DMS79 (cell line): ENCODE data around the gene RAD51B.

ENCODE experiments used
- DNase-seq: peaks from one replicate; lab custom pipeline; 2025; lab: John Stamatoyannopoulos, UW

The RAD51B gene

DNA sequence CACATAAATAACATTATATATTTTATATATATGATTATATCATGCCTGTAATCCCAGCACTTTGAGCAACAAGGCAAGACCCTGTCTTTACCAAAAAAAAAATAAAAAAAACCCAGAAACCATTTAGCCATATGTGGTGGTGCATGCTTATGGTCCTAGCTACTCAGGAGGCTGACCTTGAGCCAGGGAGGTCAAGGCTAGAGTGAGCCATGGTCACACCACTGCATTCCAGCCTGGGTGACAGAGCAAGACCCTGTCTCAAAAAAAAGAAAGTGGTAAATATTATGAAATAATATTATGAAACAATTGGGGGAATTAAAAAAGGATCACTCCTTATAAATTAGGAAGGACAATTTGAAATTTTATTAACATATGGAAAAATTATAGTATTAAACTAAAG is 16.0 kb downstream of the RAD51B start:
- DNase-seq = no peak

DNA sequence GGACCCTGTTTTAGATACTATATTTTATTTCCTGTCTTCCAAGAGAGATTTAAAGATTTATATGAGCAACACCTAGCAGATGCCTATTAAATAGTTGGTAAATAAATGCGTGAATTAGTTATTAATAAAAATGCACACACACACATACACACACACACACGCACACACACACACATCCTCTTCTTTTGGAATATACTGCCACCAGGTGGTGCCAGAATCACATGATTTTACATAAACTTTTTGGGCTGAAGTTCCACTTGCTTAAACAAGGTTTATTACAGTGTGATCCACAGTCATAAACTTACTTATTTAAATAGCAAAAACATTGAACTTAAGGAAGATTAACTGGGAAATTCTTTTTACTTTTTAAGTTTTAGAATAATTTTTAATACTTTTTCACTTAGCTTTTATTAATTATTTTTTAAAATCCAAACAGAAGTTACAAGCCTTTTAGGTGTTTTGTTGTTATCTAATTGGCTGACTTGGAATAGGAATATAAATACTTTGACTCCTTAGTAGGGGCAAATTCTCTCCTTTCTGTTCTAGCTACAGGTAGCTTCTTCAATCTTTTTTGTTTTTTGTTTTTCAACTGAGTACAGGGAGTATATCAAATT is 17.5 kb downstream of the RAD51B start:
- peak; percentile 34 for DNase-seq

DNA sequence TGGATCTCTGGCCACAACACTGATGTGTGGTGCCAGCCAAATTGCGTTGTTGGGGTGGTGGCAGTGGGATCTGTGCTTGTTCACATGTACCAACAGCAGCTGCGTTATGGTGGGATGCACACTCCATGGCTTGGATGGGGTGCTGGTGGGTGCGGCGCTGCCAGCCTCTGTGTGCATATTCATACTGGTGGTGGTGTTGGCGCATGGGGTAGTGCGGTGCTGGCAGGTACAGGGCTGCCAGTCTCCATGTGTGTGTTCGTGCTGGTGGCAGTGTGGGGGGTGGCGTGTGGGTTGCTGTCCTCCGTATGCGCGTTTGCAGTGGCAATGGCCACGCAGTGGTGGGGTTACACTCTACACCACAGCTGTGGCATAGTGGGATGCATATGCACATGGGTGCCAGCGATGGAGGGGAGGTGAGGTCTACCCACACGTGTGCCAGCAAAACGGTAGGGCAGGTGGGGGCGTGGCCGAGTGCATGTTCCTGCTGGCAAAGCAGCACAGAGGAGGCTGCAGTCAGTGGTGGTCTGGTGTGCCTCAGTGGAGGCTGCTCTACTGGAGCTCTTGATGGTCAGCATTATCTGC is 26.5 kb downstream of the RAD51B start:
- no peak for DNase-seq

DNA sequence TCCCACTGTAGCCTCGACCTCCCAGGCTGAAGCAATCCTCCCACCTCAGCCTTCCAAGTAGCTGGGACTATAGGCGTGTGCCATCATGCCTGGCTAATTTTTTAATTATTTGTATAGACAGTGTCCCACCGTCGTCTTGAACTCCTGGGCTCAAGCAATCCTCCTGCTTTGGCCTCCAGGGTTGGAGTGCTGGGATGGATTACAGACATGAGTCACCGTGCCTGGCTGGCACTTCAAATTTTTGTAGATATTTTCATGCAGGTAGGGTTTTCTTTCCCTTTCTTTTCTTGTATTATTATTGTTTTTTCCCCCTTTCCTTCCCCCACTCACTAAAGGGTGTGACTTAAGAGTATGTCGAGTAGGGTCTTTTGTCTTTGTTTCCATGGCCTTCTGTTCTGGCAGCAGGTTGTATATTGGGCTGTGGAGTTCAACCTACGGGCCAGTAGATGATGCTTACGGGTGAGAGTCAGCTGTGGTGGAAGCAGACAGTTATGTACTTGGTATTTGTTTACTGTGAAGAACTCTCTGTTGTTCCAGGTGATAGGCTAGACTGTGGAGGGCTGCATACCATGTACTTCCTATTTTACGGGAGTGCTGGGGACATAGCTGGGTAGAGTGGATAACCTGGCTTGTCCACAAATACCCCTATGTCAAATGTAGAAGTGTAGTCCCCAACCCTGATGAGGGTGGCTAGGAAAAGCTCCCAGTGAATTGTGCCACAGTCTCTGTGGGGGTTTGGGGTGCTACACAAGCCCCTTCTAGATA is 30.7 kb downstream of the RAD51B start:
- no peak for DNase-seq

DNA sequence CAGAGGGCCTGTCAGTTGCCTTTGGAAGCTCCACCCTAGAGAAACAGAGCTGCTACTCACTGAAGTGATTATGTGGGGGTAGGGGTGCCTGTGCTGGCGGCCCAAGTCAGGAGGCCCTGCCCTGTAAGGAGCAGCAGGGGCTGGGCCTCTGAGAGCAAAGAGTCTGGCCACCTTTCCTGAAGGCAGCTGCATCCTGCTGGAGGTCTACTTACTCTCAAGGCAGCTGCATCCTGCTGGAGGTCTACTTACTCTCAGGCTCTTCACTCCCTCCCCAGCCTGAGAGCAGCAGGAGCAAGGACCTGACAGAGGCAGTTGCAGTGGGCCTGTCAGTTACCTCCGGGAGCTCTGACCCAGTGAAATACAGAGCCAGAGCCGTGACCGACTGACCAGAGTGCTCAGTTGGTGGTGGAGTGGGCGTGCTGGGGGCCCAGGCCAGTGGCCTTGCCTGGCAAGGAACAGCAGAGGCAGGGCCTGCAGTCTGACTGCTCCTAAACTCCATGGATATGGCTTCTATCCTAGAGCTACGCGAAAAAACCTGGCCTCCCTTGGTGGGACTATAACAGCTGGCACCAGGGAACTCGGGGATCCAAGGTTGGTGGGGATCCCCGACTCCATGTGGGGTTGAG is 32.3 kb downstream of the RAD51B start:
- no peak for DNase-seq

DNA sequence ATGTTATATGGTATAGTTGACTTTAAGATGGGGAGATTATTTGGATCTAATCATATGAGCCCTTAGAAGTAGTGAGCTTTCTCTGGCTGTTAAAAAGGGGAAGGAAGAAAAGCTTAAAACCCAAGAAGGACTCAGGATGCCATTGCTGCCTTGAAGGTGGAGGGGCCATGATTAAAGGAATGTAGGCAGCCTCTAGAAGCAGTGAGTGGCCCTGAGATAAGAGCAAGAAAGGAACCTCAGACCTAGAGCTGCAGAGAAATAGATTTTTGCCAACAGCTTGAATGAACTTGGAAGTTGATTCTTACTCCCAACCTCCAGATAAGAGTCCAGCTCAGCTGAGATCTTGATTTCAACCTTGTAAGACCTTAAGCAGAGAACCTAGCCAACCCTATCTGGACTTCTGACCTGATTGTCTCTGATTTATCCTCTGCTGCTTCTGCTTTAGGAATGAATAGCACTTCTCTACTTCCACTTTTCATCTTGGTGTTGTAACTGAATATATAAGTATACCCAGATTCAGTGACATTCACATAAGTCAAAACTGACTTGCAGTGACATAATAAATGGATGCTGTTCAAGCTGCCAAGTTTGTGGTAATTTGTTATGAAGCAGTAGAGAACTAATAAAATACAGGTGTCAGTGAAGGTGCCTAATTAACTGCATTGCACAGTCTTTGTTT is 33.5 kb downstream of the RAD51B start:
- DNase-seq = no peak

DNA sequence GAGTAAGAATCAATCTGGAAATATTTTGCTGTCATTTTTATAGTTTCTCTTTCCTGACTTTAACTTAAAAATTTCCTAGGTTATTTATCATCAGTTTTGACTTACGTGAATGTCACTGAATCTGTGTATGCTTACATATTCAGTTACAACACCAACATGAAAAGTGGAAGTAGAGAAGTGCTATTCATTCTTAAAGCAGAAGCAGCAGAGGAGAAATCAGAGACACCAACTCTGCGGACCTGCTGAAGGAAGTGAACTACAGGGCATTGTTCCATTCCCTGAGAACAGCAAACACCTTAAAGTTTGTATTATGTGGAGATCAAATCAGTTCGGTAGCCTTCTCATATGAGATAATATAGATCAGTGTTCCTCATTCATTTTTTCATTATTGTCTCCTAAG is 34.1 kb downstream of the RAD51B start:
- DNase-seq = no peak

DNA sequence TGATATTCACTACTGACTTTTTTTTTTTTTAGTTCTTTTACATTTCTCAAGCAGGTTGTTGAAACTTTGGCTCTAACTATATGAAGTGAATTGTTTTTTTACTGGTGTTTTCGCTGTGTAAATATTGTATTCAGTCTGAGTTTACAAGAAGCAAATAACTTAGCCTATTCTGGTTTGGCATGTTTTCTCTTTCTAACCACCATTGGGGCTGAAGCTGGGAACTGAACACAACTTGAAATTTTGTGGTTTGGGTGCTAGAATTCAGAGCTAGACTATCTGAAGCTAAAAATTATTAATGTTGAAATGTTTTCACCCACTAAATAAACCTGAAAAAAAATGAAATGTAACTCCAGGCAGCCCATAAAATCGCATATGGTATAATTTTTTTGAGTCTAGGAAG is 37.2 kb downstream of the RAD51B start:
- no peak for DNase-seq

DNA sequence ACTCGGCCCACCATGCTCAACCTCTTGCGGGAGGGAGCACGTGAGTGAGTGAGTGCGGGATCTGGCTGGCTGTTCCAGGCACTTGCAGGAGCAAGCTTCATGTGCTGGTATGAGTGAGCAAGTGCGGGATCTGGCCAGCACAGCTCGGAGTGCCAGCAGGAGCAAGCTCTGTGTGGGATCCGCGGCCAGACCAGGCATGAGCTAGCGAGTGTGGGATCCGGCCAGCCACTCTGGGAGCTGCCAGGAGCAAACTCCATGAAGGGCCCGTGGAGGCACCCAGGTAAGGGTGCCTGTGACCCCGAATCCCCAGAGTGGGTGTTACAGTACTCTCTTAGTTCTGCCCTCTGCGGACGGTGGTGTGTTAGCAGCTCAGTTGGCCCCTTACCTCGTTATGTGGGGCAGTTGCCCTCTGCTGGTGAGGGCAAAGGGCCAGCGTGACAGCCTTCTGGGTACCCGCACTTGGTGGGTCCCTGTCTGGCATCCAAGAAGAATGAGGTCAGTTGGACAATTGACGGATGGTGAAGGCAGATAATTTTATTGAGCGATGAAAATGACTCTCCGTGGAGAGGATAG is 38.3 kb downstream of the RAD51B start:
- DNase-seq = no peak

DNA sequence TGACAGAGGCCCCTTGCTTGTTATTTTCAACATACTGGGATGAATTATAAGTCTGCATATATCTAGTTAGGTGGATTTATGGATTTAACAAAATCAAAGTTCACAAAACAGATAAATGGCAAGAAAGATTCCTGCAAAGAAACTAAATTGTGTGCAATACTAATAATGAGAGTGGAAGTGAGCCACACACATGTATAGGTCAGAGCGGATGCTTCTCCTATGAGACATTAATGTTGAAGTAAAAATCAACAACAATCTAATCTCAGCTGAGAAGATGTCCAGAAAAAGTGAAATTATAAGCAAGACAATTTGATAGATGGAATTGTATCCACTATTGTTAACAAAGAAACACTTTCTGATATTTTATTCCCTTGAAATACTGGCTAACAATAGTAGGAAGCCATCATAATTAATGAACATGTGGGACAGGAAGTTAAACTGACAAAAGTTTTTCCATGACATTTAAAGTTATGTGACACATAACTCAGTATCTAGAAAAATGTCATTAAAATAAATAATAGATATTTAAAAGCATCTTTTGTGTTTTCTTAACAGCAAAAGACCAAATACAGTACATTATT is 39.7 kb downstream of the RAD51B start:
- no peak for DNase-seq

DNA sequence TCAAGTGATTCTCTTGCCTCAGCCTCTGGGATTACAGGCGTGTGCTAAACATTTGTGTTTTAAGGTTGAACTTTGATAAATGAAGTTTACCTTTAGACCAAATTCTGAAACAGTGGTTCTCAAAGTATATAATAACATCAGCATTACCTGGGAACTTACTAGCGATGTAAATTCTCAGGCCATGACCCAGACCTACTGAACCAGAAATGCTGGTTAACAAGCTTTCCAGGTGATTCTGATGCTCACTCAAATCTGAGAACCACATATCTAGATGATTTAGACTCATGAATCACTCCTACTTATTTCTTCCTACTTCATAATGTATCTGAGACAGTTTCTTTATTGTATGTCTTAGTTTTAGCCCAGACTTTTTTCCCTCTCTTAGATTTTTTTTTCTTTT is 43.6 kb downstream of the RAD51B start:
- DNase-seq = no peak

DNA sequence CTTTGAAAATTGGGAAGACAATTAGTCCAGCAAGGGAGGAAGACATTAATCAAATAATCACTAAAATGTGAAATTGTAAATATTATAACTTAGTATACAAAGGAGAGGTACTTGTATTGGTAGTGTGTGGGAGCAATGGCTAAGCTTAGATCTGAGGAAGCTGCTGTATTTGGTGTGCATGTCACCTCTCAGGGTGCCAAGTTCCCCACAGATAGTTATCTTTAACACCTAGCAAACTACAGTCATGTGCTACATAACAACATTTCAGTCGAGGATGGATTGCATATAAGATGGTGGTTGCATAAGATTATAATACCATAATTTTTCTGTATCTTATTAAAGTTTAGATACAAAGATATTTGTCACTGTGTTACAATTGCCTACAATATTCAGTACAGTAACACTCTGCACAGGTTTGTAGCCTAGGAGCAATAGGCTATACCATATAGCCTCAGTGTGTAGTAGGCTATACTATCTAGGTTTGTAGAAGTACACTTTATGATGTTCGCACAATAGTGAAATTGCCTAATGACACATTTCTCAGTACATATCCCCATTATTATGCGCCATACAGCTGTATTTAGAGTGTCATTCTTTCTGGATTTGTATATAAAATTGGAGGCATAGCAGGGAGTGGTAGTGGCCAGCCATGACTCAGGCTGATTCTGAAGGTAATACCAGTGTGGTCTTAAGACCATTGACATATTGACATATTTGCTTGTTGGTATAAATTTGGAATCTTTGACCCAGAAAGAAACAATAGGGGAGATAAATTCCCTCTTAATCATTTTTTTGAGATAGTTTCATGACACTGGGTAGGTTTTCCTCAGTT is 55.8 kb downstream of the RAD51B start:
- DNase-seq = no peak

DNA sequence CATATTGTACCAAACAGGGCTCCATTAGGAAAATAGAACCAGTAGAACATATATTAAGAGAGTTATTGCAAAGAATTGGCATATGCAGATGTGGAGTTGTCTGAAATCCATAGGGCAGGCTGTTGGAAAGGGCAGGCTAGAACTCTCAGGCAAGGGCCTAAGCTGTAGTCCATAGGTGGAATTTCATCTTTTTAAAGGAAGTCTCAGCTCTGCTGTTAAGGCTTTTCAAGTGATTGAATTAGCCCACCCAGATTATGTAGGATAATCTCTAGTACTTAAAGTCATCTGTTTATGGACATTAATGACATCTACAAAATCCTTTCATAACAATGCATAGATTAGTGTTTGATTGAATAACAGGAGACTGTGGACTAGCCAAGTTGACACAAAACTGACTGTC is 59.4 kb downstream of the RAD51B start:
- no peak for DNase-seq

DNA sequence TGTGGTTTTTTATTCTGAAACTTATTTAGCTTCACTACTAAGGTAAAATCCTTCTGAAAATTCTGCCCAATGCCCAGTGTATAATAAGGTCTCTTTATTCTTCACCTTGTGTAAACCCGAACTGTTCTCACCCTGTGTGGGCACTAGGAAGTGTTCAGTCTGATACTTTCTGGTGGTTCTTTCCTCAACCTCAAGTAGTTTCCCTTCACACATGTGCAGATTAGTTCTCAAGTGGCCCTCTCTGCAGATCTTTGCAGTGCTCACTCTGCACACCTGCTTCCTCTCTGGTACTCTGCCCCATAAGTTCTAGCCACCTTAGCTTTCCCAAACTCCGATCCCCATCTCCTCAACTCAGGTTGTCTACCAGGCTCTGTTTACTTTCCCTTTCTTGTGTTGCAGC is 61.6 kb downstream of the RAD51B start:
- peak; percentile 81 for DNase-seq

DNA sequence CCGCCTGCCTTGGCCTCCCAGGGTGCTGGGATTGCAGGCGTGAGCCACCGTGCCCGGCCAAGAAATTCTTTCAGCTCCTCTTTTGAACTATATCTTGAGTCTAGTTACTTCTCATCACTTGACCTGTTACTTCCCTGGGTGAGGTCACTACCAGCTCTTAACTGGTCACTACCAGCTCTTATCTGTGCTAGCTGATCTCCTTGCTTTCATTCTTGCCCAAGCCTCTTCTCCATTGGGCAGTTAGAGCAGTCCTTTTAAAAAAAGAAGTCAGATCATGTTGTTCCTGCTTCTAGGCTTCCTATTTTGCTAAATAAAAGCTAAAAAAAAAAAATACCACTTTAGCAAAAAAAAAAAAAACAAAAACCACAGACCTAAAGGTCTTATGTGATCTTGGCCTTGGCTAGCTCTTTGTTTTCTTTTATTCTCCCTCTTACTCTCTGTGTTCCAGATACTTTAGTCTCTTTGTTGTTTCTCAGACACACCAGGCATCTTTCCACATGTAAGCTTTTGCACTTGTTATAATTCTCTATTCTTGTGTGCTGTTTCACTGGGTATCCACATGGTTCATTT is 63.5 kb downstream of the RAD51B start:
- DNase-seq = no peak

DNA sequence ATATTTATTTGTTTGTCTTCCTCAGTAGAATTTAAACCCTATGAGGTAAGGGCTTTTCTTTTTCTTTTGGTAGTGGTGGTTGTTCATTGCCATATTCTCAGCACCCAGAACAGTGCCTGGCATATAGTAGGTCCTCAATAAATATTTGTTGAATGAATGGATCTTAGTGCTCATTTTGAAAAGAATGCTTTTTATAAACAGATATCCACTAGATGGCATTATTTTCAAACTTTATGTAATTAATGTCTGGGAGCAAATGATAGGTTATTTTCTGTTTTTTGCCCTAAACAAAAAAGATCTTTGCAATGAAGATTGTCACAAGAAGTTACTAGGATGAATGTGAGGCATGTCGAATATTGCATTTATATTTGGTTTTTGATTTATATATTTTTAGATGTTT is 64.1 kb downstream of the RAD51B start:
- no peak for DNase-seq

DNA sequence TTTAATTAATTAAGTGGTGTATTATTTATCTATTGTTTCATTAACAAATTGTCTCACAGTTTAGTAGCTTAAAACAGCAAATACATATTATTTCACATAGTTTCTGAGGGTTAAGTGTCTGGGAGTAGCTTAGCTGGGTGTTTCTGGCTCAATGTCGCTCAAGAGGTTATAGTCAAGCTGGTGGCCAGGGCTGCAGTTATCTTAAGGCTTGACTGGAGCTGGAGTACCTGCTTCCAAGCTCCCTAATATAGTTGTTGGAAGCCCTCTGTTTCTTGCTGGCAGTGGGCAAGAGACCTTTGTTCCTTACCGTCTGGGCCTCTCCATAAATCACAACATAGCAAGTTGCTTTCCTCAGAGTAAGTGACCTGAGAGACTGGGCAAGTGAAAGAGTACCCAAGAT is 66.6 kb downstream of the RAD51B start:
- peak; percentile 49 for DNase-seq

DNA sequence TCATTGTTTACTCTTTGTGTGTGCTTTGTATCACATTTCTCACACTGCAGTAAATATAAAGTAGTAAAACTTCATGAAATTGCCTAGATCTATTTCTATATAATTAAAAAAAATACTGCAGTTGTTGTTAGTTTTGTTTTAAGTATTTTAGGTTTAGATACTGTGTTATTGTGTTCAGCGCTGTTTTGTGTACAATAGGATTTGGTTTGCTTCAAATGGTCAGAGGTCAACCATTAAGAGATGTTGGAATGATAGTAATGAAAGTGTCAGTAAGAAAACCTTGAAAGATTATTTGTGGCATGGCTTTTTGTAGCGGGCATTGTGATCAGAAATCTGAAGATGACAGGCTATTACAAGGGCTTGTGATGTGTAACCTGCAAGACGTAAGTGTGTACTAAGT is 67.9 kb downstream of the RAD51B start:
- no peak for DNase-seq

DNA sequence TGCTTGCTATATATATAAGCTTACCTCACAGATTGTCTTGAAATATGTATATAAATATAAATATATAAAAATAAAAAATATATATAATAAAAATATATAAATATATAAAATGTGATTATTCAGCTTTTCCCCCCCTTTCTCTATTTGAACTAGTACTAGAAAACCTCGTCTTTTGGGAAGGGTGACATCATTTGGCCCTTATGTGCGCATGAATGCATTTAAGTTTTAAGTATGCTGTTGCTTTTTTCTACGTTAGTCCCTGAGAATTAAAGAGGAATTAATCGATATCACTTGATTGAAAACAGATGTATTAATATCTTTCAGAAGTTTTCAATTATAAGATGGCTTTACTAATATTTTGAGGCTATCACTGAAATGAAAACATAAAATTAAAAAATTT is 69.9 kb downstream of the RAD51B start:
- no peak for DNase-seq

DNA sequence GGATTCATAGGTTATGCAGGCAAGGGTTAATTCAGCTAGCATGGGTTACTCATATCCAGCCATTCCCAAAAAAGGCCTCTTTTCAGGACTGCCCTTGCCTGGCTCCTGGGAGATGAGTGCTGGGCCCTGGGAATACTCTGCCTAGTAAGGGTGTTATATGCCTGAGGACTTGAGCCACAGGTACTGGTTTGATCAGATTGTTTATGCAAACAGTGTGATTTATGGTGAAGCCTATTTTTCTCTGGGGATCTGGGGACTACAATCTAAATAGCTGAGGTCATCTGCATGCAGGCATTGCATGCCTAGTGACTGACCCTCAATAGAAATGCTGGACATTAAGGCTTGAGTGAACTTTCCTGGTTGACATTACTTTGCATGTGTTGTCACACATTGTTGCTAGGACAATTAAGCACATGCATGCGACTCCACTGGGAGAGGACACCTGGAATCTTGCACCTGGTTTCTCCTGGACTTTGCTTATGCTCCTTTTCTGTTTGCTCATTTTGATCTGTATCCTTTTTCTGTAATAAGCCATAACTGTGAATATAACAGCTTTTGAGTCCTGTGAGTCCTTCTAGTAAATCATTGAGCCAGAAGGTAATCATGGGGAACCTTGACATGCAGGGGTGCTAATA is 73.0 kb downstream of the RAD51B start:
- DNase-seq = no peak
